ENCODE data around the gene SBF1.

The SBF1 gene

DNA sequence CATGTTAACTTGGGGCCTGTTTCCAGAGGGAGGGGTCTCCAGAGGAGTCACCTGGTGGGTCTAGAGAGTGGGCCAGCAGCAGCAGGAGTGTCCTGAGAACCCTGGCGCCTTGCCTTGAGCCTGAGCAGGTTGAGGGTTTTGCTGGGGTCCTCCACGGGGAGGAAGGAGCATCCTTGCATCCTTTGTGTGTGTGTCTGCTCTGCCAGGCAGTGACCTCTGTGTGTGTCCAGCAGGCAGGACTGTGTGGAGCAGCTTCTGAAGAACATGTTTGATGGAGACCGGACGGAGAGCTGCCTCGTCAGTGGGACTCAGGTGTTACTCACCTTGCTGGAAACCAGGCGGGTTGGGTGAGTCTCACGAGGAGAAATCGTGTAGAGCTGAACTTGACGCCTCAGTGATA, 55.7 kb downstream of the SBF1 start (continued):
- TF ChIP-seq CSDC2 (CRISPR knock-in tag; IDR thresholded peaks at IDR 0.05), result no peak
- no peak for TF ChIP-seq PPARA (CRISPR knock-in tag; IDR thresholded peaks at IDR 0.05; ENCODE audit: borderline replicate concordance)
- no peak for TF ChIP-seq TOX (CRISPR knock-in tag; IDR thresholded peaks at IDR 0.05; ENCODE audit: borderline replicate concordance)
- no peak for TF ChIP-seq ISL1 (CRISPR knock-in tag; IDR thresholded peaks at IDR 0.05)
- TF ChIP-seq BACH2 (CRISPR knock-in tag; IDR thresholded peaks at IDR 0.05; ENCODE audit: borderline replicate concordance), result no peak

DNA sequence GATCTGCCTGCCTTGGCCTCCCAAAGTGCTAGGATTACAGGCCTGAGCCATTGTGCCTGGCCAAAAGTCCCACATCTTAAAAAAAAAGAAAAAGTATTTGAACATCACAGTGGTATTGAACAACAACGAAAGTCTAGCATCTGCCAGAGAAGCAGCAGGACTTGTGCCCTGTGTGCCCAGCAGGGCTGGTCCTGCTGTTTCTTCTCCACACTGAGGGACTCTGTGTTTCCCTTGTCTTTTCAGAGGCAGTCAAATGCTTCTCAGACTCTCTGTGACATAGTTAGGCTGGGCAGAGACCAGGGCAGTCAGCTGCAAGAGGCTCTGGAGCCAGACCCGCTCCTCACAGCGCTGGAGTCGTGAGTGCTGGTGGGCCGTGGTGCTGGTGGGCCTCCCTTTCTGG, 56.2 kb downstream of the SBF1 start:
- no peak for ATAC-seq
- TF ChIP-seq ZNF70 (CRISPR knock-in tag; IDR thresholded peaks at IDR 0.05), result no peak
- TF ChIP-seq GLIS3 (CRISPR knock-in tag; IDR thresholded peaks at IDR 0.05), result no peak
- TF ChIP-seq, protein P1, sequence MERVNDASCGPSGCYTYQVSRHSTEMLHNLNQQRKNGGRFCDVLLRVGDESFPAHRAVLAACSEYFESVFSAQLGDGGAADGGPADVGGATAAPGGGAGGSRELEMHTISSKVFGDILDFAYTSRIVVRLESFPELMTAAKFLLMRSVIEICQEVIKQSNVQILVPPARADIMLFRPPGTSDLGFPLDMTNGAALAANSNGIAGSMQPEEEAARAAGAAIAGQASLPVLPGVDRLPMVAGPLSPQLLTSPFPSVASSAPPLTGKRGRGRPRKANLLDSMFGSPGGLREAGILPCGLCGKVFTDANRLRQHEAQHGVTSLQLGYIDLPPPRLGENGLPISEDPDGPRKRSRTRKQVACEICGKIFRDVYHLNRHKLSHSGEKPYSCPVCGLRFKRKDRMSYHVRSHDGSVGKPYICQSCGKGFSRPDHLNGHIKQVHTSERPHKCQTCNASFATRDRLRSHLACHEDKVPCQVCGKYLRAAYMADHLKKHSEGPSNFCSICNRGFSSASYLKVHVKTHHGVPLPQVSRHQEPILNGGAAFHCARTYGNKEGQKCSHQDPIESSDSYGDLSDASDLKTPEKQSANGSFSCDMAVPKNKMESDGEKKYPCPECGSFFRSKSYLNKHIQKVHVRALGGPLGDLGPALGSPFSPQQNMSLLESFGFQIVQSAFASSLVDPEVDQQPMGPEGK (CRISPR knock-in tag; IDR thresholded peaks at IDR 0.05; ENCODE audit: borderline replicate concordance), result no peak
- TF ChIP-seq TOX (CRISPR knock-in tag; IDR thresholded peaks at IDR 0.05; ENCODE audit: borderline replicate concordance), result no peak
- TF ChIP-seq ZC3H10 (CRISPR knock-in tag; IDR thresholded peaks at IDR 0.05), result no peak
- no peak for TF ChIP-seq TCF4 (CRISPR knock-in tag; IDR thresholded peaks at IDR 0.05; ENCODE audit: borderline replicate concordance)
- TF ChIP-seq ARNTL (CRISPR knock-in tag; IDR thresholded peaks at IDR 0.05; ENCODE audit: borderline replicate concordance, low read depth), result no peak
- no peak for TF ChIP-seq ZNF8 (CRISPR knock-in tag; IDR thresholded peaks at IDR 0.05)
- no peak for TF ChIP-seq OSR1 (CRISPR knock-in tag; IDR thresholded peaks at IDR 0.05)
- no peak for TF ChIP-seq ESRRG (CRISPR knock-in tag; IDR thresholded peaks at IDR 0.05)
- TF ChIP-seq BACH2 (CRISPR knock-in tag; IDR thresholded peaks at IDR 0.05; ENCODE audit: borderline replicate concordance), result no peak
- no peak for TF ChIP-seq ZNF565 (CRISPR knock-in tag; conservative IDR thresholded peaks at IDR 0.05; ENCODE audit: low read depth)
- TF ChIP-seq PPARA (CRISPR knock-in tag; IDR thresholded peaks at IDR 0.05; ENCODE audit: borderline replicate concordance), result no peak

DNA sequence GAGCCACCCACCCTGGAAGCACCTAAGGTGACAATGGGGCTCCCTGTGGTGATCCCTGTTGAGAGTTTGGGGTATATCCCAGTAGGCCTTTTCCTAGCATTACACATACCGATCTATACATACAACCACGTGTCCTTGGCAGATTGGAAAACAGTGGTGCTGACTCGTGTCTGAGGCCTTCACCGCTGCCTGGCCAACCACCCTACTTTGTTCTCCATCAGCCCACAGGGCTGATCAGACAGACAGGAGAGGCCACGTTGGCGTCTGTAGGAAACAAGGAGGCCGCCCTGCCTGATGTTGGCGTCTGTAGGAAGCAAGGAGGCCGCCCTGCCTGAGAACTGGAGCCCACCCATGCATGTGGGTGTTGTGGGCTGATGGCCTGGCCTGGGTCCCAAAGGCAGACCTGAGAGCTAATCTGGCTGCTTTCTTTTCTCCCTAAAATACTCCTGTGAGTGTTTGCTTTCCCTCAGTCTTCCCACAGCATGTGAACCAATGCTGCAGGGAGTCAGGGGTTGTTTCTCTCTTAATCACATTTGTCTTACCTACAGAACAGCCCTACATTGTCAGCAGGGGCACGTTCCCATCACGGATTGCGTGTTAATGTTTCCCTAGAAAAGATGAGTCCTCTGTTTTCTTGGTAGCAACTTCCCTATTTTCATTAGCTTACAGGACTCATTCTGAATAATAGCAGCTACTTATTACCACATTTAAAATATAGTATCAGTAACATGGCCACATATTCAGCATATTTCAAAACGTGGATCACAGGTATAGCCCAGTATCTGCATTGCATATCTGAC, 57.2 kb downstream of the SBF1 start:
- TF ChIP-seq ZFP30 (CRISPR knock-in tag; IDR thresholded peaks at IDR 0.05) (no peak), OSR1 (CRISPR knock-in tag; IDR thresholded peaks at IDR 0.05) (no peak), TCF4 (CRISPR knock-in tag; IDR thresholded peaks at IDR 0.05; ENCODE audit: borderline replicate concordance) (no peak), ZNF565 (CRISPR knock-in tag; conservative IDR thresholded peaks at IDR 0.05; ENCODE audit: low read depth) (no peak), ZNF70 (CRISPR knock-in tag; IDR thresholded peaks at IDR 0.05) (no peak), ZNF8 (CRISPR knock-in tag; IDR thresholded peaks at IDR 0.05) (no peak)
- TF ChIP-seq, protein P2, sequence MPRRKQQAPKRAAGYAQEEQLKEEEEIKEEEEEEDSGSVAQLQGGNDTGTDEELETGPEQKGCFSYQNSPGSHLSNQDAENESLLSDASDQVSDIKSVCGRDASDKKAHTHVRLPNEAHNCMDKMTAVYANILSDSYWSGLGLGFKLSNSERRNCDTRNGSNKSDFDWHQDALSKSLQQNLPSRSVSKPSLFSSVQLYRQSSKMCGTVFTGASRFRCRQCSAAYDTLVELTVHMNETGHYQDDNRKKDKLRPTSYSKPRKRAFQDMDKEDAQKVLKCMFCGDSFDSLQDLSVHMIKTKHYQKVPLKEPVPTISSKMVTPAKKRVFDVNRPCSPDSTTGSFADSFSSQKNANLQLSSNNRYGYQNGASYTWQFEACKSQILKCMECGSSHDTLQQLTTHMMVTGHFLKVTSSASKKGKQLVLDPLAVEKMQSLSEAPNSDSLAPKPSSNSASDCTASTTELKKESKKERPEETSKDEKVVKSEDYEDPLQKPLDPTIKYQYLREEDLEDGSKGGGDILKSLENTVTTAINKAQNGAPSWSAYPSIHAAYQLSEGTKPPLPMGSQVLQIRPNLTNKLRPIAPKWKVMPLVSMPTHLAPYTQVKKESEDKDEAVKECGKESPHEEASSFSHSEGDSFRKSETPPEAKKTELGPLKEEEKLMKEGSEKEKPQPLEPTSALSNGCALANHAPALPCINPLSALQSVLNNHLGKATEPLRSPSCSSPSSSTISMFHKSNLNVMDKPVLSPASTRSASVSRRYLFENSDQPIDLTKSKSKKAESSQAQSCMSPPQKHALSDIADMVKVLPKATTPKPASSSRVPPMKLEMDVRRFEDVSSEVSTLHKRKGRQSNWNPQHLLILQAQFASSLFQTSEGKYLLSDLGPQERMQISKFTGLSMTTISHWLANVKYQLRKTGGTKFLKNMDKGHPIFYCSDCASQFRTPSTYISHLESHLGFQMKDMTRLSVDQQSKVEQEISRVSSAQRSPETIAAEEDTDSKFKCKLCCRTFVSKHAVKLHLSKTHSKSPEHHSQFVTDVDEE (CRISPR knock-in tag; IDR thresholded peaks at IDR 0.05), result no peak
- no peak for ATAC-seq

DNA sequence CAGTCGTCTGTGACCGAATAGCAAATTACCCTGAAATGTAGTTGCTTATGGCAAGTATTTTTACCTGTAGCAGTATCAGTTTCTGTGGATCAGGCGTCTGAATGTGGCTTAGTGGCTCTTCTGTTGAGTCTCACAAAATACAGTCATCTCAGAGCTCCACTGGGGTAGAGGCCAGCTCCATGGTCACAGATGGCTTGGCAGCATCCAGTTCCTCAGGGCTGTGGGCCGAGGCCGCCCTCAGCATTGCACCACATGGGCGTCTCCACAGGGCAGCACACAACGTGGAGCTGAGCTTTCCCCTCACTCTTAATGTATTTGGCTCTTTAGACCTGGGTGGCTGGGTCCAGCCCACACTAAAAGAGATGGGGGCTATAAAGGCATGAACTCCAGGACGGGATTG, 57.8 kb downstream of the SBF1 start:
- TF ChIP-seq ZFP3 (CRISPR knock-in tag; IDR thresholded peaks at IDR 0.05), result no peak
- no peak for ATAC-seq

DNA sequence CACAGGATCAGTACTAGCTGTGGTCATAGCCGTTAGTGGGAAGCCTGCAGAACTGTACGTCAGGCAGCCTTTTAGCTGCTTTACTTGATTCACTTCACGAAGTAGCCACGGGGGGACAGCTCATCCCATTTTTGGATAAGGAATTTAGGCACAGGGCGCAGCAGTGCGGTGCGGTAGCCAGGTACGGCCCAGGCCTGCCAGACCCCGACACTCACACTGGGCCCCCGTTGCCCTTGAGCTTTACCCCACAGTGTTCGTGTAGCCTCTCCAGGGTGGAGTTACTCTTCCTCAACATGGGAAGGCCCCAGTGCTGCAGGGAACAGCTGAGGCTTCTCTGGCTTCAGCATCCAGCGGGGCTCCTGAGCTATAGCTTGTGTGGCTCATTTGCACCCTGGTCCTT, 59.4 kb downstream of the SBF1 start:
- ATAC-seq, result no peak
- TF ChIP-seq ISL1 (CRISPR knock-in tag; IDR thresholded peaks at IDR 0.05) (no peak), ZNF565 (CRISPR knock-in tag; conservative IDR thresholded peaks at IDR 0.05; ENCODE audit: low read depth) (no peak), ESRRG (CRISPR knock-in tag; IDR thresholded peaks at IDR 0.05) (no peak), OSR1 (CRISPR knock-in tag; IDR thresholded peaks at IDR 0.05) (no peak), ZNF8 (CRISPR knock-in tag; IDR thresholded peaks at IDR 0.05) (no peak), SNAI2 (CRISPR knock-in tag; IDR thresholded peaks at IDR 0.05) (no peak), TOX (CRISPR knock-in tag; IDR thresholded peaks at IDR 0.05; ENCODE audit: borderline replicate concordance) (no peak), ZC3H10 (CRISPR knock-in tag; IDR thresholded peaks at IDR 0.05) (no peak), GLIS3 (CRISPR knock-in tag; IDR thresholded peaks at IDR 0.05) (no peak), PPARA (CRISPR knock-in tag; IDR thresholded peaks at IDR 0.05; ENCODE audit: borderline replicate concordance) (no peak), RARB (CRISPR knock-in tag; IDR thresholded peaks at IDR 0.05) (no peak), ARNTL (CRISPR knock-in tag; IDR thresholded peaks at IDR 0.05; ENCODE audit: borderline replicate concordance, low read depth) (no peak)
- TF ChIP-seq, protein P3, sequence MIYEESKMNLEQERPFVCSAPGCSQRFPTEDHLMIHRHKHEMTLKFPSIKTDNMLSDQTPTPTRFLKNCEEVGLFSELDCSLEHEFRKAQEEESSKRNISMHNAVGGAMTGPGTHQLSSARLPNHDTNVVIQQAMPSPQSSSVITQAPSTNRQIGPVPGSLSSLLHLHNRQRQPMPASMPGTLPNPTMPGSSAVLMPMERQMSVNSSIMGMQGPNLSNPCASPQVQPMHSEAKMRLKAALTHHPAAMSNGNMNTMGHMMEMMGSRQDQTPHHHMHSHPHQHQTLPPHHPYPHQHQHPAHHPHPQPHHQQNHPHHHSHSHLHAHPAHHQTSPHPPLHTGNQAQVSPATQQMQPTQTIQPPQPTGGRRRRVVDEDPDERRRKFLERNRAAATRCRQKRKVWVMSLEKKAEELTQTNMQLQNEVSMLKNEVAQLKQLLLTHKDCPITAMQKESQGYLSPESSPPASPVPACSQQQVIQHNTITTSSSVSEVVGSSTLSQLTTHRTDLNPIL (CRISPR knock-in tag; IDR thresholded peaks at IDR 0.05; ENCODE audit: low read depth), result no peak
- TF ChIP-seq, protein P2 (CRISPR knock-in tag; IDR thresholded peaks at IDR 0.05), result no peak
- TF ChIP-seq, protein P1 (CRISPR knock-in tag; IDR thresholded peaks at IDR 0.05; ENCODE audit: borderline replicate concordance), result no peak

Data from SK-N-SH treated with all-trans-retinoic acid at 6 μM for 48 hours (cell line).